AG09319 (cell line): ENCODE data around the gene MAP3K19.

ENCODE experiments used
- DNase-seq: peaks from one replicate; pipeline ENCODE4 v3.0.0-alpha.2; 2010; ENCODE audit warnings: low read depth; ENCODE audit errors: extremely low read depth
- CTCF ChIP-seq: IDR thresholded peaks from 2 replicates; pipeline ENCODE4 v1.5.1; 2011; ENCODE audit warnings: low read depth, mild to moderate bottlenecking, inconsistent platforms, low read length, moderate library complexity

Gene MAP3K19

GRCh38 chr2:135086222-135086621, 39.0 kb upstream of the MAP3K19 start:
- DNase-seq = no peak
- no peak for TF ChIP-seq CTCF

GRCh38 chr2:135078417-135078816, 31.2 kb upstream of the MAP3K19 start:
- no peak for TF ChIP-seq CTCF

GRCh38 chr2:135076556-135076955, 29.3 kb upstream of the MAP3K19 start:
- DNase-seq = no peak
- no peak for TF ChIP-seq CTCF

More at GRCh38 chr2:135078417-135078816, 31.2 kb upstream of the MAP3K19 start:
- no peak for DNase-seq

- TF ChIP-seq CTCF = no peak
- no peak for DNase-seq
Measured at GRCh38 chr2:135074216-135074615, 27.0 kb upstream of the MAP3K19 start.

GRCh38 chr2:135072125-135072997, 25.1 kb upstream of the MAP3K19 start:
- no peak for TF ChIP-seq CTCF
- DNase-seq = no peak

- no peak for TF ChIP-seq CTCF
- DNase-seq = no peak
Measured at GRCh38 chr2:135066710-135067109, 19.5 kb upstream of the MAP3K19 start.

GRCh38 chr2:135064149-135064548, 16.9 kb upstream of the MAP3K19 start:
- DNase-seq = no peak
- no peak for TF ChIP-seq CTCF
